GM21381 (cell line): ENCODE data around the gene RASA3.
"Not testable (repeated sequence)": the region's sequence is repeated elsewhere in the genome, so short reads cannot be mapped to it uniquely, and the experiment has no call there.

ENCODE experiments used
- ATAC-seq: cut with Tn5 transposase; IDR thresholded peaks from one replicate; pipeline ENCODE4 v1.9.1; 2021; ENCODE audit warnings: mild to moderate bottlenecking, moderate library complexity; ENCODE audit not compliant: unreplicated experiment

RASA3 gene, protein sequence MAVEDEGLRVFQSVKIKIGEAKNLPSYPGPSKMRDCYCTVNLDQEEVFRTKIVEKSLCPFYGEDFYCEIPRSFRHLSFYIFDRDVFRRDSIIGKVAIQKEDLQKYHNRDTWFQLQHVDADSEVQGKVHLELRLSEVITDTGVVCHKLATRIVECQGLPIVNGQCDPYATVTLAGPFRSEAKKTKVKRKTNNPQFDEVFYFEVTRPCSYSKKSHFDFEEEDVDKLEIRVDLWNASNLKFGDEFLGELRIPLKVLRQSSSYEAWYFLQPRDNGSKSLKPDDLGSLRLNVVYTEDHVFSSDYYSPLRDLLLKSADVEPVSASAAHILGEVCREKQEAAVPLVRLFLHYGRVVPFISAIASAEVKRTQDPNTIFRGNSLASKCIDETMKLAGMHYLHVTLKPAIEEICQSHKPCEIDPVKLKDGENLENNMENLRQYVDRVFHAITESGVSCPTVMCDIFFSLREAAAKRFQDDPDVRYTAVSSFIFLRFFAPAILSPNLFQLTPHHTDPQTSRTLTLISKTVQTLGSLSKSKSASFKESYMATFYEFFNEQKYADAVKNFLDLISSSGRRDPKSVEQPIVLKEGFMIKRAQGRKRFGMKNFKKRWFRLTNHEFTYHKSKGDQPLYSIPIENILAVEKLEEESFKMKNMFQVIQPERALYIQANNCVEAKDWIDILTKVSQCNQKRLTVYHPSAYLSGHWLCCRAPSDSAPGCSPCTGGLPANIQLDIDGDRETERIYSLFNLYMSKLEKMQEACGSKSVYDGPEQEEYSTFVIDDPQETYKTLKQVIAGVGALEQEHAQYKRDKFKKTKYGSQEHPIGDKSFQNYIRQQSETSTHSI

DNA sequence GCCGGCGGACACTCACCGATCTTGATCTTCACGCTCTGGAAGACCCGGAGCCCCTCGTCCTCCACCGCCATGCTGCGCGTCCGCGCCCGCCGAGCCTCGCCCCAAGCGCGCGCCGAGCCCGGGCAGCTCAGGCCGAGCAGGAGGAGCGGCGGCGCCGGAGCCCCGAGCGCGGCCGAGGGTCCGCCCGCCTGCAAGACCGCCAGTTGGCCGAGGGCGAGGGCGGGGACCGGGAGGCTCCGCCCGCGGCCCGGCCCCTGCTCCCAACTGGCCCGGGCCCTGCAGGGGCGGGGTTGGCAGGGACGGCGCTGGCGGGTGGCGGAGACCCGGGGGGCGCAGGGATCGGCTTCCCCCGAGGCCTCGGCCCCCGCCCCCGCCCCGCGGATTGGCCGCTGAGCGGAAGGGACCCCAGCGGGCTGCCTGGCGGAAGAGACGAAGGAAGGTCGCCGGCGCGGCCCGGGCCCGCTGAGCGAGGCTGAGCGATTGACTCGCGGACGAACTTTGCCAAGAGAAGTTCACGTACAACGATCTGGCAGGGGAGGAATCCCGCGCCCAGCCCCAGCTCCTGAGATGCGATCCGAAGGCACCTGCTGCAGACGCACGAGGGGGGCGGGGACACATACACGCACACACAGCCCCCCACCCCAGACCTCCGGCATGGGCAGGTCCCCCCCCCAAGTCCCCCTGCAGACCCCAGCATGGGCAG lies at the start of gene RASA3:
RASA3 (minus strand) TSS at position 205 of the 703 bp plus-strand sequence; CDS start at position 71, 134 bp downstream.
- peak; percentile 60 for ATAC-seq

DNA sequence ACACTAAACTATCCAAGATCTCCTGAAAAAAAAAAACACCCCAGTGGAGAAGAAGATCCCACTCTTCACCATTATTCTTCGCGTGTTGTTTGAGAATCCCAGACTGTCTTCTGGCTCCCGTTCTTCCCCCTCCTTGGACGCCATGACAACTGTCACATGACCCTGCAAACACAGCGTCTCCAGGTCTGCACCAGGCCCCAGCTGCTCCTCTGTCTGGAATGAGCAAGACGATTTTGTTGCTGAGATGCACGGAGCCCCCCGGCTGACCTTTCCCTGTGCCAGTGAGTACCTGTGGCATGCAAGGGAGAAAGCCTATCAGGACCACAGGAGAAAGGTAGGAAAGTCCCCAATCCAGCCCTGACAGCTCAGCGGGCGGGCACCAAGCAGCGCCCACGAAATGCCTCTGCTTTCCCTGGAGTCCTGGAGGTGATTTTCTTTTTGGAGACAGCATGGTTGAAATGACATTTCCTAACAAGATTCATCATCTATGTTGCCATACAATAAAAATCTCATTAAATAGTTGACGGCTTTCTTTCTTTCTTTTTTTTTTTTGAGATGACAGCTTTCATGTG lies 46.8 kb upstream of the RASA3 start, which contains the start of gene CFAP97D2:
CFAP97D2 (plus strand) TSS at position 171 of the 572 bp plus-strand sequence; CDS start at position 245, 74 bp downstream.
- no peak for ATAC-seq

DNA sequence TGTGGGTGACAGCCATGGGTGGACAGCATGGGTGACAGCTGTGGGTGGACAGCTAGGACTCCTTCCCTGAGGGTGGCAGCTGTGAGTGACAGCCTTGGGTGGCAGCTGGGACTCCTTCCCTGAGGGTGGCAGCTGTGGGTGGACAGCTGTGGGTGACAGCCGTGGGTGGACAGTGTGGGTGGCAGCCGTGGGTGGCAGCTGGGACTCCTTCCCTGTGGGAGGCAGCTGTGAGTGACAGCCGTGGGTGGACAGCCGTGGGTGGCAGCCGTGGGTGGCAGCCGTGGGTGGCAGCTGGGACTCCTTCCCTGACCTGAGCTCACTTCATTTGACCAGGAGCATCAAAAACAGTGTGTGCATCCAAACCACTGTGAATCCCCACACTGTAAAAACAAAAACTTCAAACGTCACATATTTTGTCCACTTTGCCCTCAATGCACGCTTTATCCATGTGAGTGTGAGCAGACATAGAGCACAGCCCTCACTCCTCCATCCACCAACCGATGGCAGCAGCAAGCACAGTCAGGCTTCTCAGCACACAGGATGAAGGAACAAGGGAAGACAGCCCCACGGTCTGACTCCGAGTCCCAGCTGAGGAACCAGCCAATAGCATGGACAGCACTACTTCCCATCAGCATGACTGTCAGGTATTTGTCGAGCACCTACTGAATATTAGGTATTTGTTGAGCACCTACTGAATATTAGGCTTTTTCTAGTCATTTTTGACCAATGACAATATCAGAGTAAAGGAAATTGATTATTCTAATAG lies 45.0 kb upstream of the RASA3 start:
- no peak for ATAC-seq

DNA sequence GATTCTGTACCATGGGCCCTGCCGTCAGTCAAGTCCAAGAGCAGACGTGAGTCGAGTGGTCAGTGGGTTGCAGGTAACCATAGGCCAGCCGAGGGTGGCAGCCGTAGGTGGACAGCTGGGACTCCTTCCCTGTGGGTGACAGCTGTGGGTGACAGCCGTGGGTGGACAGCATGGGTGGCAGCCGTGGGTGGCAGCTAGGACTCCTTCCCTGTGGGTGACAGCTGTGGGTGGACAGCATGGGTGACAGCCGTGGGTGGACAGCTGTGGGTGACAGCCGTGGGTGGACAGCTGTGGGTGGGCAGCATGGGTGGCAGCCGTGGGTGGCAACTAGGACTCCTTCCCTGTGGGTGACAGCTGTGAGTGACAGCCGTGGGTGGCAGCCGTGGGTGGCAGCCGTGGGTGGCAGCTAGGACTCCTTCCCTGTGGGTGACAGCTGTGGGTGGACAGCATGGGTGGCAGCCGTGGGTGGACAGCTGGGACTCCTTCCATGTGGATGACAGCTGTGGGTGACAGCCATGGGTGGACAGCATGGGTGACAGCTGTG lies 44.0 kb upstream of the RASA3 start:
- ATAC-seq = not testable (repeated sequence)

DNA sequence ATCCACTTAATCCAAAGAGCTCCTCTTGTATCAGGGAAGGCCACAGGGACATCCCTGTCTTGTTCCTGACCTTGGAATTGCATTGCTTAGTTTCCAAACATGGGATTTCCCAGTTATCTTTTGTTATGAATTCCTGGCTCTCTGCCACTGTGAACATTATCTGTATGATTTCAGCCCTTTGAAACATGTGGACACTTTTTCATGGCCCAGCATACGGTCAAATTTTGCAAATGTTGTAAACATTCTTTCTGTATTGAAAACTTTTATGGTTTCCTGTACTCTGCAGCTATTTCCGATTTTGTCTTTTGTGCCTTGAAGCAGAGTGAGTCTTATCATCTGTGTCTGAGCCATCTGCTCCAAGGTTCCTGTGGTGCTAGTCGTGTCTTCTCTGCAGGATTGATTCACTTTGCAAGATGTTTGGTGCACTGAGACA lies 42.1 kb upstream of the RASA3 start:
- ATAC-seq = no peak

DNA sequence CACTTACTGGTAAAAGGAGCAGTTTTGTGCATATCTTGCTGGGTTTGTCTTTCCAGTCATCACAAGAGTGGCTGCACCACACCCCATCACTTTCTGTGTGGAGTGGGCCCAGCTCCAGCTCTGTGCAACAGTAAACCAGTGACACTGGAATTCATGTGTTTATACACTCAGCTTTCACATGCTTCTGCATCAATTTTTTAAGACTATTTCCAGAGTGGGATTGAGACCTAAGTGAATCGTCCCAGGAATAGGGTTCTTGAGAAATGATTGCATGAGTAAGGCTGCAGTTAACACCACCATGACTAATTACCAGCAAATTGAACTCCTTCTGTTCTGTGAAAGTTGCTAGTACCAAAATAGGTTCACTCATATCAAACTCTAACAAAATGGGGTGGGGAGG lies 41.3 kb upstream of the RASA3 start:
- no peak for ATAC-seq

DNA sequence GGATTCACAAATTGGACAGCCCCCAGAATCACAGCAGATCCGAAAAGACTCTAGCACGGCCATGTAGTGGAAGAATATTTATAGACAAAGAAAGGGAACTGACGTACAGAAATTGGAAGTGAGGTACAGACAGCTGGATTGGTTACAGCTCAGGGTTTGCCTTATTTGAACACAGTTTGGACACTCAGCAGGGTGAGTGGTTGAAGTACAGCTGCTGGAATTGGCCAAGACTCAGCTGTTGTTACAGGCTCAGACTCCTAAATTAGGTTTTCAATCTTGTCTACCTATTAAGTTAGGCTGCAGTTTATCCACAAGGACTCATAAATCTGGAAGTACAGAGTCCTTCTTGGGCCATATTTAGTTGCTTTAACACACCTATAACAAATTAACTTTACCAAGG lies 40.8 kb upstream of the RASA3 start:
- no peak for ATAC-seq

DNA sequence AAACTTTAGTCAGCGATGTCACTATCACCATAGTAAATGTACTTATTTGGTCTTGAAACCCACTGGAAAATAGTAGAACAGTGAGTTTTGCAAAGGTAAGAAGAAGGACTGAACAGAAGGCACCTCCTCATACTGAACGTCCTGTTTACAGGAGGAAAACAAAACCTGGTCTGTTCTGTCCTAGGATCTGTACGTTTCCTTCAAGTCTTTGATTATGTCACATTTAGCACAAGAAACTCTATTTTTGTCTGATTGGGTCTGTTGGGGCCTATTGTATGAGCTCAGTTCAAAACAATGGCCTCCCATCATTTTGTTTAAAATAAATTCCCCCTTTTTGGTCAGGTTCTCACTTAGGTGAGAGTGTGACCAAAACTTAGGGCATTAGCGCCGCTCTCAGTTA lies 35.5 kb upstream of the RASA3 start:
- ATAC-seq = no peak

DNA sequence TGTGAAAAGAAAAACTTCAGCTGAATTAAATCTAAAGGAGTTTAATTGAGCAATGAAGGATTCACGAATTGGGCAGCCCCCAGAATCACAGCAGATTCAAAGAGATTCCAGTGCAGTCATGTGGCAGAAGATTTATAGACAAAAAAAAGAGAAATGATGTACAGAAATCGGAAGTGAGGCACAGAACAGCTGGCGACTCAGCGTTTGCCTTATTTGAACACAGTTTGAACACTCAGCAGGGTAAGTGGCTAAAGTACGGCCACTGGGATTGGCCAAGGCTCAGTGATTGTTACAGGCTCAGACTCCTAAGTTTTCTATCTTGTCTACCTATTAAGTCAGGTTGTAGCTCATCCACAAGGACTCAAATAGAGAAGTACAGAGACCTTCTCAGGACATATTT lies 35.0 kb upstream of the RASA3 start:
- no peak for ATAC-seq

DNA sequence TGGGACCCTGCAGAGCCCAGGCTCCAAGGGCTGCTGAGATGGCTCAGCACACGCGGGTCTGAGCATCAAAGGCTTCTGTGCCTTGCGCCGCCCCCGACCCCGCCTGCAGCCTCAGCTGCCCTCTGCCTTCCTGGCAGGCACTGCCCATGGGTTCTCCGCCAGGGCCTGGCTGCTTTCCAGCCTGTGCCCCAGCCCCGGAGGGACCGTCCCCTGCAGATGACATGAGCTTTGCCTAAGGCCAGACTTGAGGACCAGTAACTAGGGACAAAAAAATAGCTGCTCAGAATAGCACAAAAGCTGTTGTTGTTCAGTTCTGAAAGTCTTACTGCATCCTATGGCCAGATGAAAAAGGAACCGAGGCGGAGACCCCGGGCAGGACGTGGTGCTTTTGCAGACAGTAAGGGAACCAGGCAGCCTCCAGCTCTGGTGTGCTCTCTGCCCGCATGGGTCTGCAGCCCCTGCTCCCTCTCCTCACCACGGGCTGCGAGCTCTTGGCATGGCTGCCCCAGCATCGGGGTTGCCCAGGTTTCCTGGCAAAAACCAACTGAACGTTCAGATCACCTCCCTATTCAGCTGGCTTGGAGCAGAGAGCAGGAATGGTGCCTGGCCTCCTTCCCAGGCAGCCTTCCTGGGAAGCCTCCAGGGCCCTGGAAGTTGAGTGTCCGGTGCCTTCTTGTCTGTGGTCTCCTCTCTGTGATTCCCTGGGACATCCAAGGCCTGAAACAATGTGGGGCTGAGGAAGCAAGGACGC lies 34.1 kb upstream of the RASA3 start:
- no peak for ATAC-seq

DNA sequence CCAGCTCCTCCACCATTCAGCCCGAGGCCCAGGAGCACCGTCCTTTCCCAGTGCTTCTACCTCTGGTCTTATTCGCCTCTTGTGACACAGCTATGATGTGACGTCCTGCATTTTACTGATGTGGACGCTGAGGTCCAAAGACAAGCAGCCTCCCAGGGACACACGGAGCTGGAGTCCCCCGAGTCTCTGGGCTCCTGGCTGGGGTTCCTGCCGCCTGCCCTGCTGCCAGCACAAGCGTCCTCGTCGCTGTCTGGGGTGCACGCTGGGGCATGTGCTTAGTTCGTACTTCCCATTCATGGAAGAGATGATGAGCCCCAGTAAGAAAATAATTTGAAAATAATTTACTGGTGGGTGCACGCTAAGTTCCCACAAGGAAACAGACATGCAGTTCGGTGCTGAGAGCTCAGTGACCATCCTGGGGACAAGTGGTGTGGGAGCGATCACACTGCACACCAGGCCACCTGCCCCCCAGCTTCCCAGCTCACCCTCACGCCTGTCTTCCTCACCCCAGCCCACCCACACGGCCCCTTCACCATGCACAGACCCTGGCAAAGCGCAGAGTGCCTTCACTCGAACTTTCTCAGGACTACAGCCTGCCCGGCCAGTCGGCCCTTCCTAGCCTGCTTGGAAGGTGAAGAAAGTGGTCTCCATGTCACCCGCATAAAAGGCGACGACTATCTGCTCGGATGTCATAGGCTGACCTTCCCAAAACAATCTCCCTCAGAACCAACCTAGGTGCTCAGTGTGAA lies 32.4 kb upstream of the RASA3 start:
- no peak for ATAC-seq

DNA sequence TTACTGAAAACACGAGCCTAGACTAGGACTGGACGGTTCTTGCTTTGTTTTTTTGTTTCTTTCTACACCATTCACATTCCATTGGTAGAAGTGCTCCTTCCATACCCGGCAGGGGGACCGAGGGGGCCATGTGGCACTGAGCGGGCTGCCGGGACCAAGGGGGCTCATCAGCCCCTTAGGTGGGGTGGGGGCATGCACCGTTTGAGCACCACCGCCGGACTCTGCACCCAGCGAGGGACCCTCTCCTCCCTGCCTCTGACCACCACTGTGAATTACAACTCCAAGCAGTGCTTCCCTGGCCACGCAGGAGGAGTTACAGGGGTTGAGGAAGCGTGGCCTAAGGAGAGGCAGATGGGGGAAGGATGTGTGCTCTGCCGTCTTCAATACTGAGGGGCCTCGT lies 31.6 kb upstream of the RASA3 start:
- ATAC-seq = no peak

DNA sequence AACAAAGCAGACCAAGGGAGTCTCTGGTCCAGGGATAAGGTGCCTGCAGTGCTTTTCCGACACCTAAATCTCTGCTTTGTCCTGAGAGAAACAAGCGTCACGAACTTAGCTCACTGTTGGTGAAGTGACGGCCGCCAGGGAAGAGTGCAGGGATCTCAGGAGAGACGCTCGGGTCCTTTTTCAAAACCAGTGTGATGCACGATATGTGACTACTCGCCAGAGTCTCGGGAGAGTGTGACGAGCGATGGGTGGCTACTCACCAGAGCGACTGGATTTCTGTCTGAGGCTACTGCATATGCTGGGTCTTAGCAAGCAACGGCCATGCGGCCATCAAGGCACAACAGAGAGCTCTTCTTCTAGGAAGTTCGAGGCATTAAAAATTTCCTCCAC lies 30.1 kb upstream of the RASA3 start:
- ATAC-seq = no peak

DNA sequence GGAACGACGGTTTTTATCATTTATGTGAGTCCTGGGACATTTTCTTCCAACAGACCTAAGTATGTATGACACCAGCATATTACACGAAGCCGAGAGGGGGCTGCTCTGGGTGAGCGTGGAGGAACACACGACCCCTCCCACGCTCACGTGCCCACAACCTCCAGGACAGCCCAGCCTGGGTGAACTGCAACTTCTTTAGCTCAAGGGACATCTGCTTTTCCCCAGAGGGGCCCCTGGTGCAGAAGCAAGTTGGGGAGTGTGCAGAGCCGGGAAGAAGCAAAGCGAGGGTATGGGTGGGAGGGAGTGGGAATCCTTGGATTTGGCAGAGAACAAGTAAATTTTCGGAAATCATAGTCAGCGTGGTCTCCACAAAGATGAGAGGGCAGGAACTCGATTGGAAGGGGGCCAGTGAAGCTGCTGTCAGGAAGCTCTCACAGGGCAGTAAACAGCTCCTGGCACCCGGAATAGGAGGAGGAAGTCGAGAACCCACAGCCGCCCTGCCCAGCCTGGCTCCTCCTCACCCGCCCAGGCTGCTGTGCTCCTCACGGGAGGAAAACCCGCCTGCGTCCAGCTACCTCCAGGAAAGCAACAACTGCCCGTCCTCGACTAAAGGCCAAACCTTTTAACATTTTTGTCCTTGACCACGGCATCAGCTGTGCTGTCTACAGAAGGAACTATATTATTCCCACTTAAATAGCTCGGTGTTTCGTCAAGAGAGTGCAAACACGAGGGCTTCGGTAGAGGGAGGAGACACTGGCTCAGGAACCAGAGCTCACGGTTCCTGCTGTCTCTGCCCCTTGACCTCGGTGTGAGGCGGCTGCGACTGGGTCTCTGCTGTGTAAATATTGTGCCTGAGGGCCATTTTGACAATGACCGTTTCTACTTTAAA lies 29.5 kb upstream of the RASA3 start:
- ATAC-seq = no peak

DNA sequence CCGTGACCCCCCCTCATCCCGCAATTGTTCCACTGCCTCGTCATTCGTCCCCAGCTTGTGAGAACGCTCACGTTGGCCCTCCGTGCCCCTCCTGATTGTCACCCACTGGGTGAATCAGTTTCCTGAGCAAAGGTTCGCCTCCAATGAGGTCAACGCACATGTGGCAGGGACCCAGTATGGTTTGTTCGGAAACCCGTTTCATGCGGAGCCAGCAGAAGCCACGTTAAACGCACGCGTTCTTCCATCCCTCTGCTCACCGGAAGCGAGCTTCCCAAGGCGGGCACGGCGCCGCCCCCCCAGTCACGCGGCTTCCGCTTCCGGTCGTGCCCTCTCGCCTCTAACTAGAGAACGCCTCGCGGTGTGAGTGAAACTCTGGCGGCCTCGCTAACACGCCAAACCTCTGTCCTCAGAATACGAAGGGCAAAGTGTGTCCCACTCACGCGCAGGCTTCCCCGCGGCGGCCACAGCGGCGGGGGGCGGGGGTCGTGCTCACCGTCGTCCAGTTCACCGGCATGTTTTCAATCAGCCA lies 28.7 kb upstream of the RASA3 start:
- ATAC-seq = no peak

DNA sequence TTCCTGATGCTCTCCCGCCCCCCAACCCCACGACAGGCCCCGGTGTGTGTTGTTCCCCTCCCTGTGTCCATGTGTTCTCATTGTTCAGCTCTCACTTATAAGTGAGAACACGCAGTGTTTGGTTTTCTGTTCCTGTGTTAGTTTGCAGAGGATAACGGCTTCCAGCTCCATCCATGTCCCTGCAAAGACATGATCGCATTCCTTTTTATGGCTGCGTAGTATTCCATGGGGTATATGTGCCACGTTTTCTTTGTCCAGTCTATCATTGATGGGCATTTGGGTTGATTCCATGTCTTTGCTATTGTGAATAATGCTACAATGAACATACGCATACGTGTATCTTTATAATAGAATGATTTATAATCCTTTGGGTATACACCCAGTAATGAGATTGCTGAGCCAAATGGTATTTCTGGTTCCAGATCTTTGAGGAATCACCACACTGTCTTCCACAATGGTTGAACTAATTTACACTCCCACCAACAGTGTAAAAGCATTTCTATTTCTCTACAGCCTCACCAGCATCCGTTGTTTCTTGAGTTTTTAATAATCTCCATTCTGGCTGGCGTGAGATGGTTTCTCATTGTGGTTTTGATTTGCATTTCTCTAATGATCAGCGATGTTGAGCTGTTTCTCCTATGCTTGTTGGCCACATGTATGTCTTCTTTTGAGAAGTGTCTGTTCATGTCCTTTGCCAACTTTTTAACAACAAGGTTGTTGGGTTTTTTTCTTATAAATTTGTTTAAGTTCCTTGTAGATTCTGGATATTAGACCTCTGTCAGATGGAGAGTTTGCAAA lies 26.6 kb upstream of the RASA3 start:
- not testable (repeated sequence) for ATAC-seq
